NCI-H128 (cell line): Measurements from ENCODE around the gene FHOD1.

Source experiments
- DNase-seq: peaks from one replicate; lab custom pipeline; 2025; ENCODE audit not compliant: unreplicated experiment; lab: John Stamatoyannopoulos, UW

Gene FHOD1

GRCh38 chr16:67277999-67278772, 30.9 kb upstream of the FHOD1 start:
- no peak for DNase-seq

- no peak for DNase-seq
These were observed 30.2 kb upstream of the FHOD1 start for GRCh38 chr16:67277294-67277998.

GRCh38 chr16:67275321-67275720, 28.0 kb upstream of the FHOD1 start:
- DNase-seq: no peak

- no peak for DNase-seq
These were observed 24.2 kb upstream of the FHOD1 start for GRCh38 chr16:67271446-67271845.

- DNase-seq: no peak
These were observed 23.7 kb upstream of the FHOD1 start for GRCh38 chr16:67270931-67271338.

GRCh38 chr16:67269766-67270165, 22.5 kb upstream of the FHOD1 start:
- no peak for DNase-seq

GRCh38 chr16:67268136-67268579, 20.9 kb upstream of the FHOD1 start:
- DNase-seq: no peak

GRCh38 chr16:67265834-67266233, 18.6 kb upstream of the FHOD1 start:
- no peak for DNase-seq

- DNase-seq: no peak
These were observed 17.6 kb upstream of the FHOD1 start for GRCh38 chr16:67264866-67265265.

GRCh38 chr16:67264277-67264676, 17.0 kb upstream of the FHOD1 start:
- no peak for DNase-seq

GRCh38 chr16:67263201-67263600, 15.9 kb upstream of the FHOD1 start:
- no peak for DNase-seq

GRCh38 chr16:67260426-67261063, 13.3 kb upstream of the FHOD1 start:
- peak; percentile 20 for DNase-seq

- no peak for DNase-seq
These were observed 12.4 kb upstream of the FHOD1 start for GRCh38 chr16:67259705-67260104.

- no peak for DNase-seq
These were observed 11.0 kb upstream of the FHOD1 start for GRCh38 chr16:67258161-67258835.

GRCh38 chr16:67257486-67258160, 10.3 kb upstream of the FHOD1 start:
- DNase-seq: no peak

GRCh38 chr16:67256701-67257230, 9.5 kb upstream of the FHOD1 start:
- DNase-seq: no peak

GRCh38 chr16:67255553-67256221, 8.4 kb upstream of the FHOD1 start:
- no peak for DNase-seq

- DNase-seq: no peak
These were observed 7.7 kb upstream of the FHOD1 start for GRCh38 chr16:67254801-67255552.
